SK-N-SH treated with all-trans-retinoic acid at 6 μM for 48 hours (cell line): ENCODE data around the gene CFAP299.

Source experiments
- ATAC-seq: fragments of 200-7000 bp; cut with Tn5 transposase; 3 replicates; pipeline ENCODE4 v1.9.1; 2020; ENCODE audit warnings: mild to moderate bottlenecking, moderate library complexity
- ARNTL ChIP-seq: fragments of 450-650 bp; formaldehyde crosslinking; IDR thresholded peaks from 2 replicates; pipeline ENCODE4 v1.5.0; 2020; ENCODE audit warnings: low read depth, mild to moderate bottlenecking, moderate library complexity, borderline replicate concordance
- CSDC2 ChIP-seq: fragments of 250-450 bp; sonication (Bioruptor Pico); IDR thresholded peaks from 2 replicates; pipeline ENCODE4 v1.5.0; 2020; ENCODE audit warnings: mild to moderate bottlenecking, moderate library complexity
- ESRRG ChIP-seq: fragments of 250-450 bp; sonication (Bioruptor Pico); IDR thresholded peaks from 2 replicates; pipeline ENCODE4 v1.6.1; 2021; ENCODE audit warnings: mild to moderate bottlenecking
- GLIS3 ChIP-seq: fragments of 250-450 bp; sonication (Bioruptor Pico); IDR thresholded peaks from 2 replicates; pipeline ENCODE4 v1.5.0; 2020; ENCODE audit warnings: mild to moderate bottlenecking, moderate library complexity
- ISL1 ChIP-seq: fragments of 250-450 bp; sonication (Bioruptor Pico); IDR thresholded peaks from 2 replicates; pipeline ENCODE4 v2.1.2; 2022; ENCODE audit warnings: mild to moderate bottlenecking, moderate library complexity
- OSR1 ChIP-seq: fragments of 250-450 bp; sonication (Bioruptor Pico); IDR thresholded peaks from 2 replicates; pipeline ENCODE4 v1.8.0; 2022; ENCODE audit warnings: moderate library complexity, mild to moderate bottlenecking, inconsistent platforms
- PPARA ChIP-seq: fragments of 250-450 bp; sonication (Bioruptor Pico); IDR thresholded peaks from 2 replicates; pipeline ENCODE4 v1.5.0; 2020; ENCODE audit warnings: mild to moderate bottlenecking, borderline replicate concordance
- RARB ChIP-seq: fragments of 250-450 bp; sonication (Bioruptor Pico); IDR thresholded peaks from 2 replicates; pipeline ENCODE4 v1.8.0; 2021; ENCODE audit warnings: mild to moderate bottlenecking, moderate library complexity
- SNAI2 ChIP-seq: fragments of 250-450 bp; sonication (Bioruptor Pico); IDR thresholded peaks from 2 replicates; pipeline ENCODE4 v1.5.0; 2020; ENCODE audit warnings: mild to moderate bottlenecking, moderate library complexity
- TCF4 ChIP-seq: fragments of 250-450 bp; sonication (Bioruptor Pico); IDR thresholded peaks from 2 replicates; pipeline ENCODE4 v1.8.0; 2021; ENCODE audit warnings: mild to moderate bottlenecking, moderate library complexity, borderline replicate concordance
- TOX ChIP-seq: fragments of 250-450 bp; sonication (Bioruptor Pico); IDR thresholded peaks from 2 replicates; pipeline ENCODE4 v1.8.0; 2021; ENCODE audit warnings: mild to moderate bottlenecking, moderate library complexity, borderline replicate concordance
- ZC3H10 ChIP-seq: fragments of 250-450 bp; sonication (Bioruptor Pico); IDR thresholded peaks from 2 replicates; pipeline ENCODE4 v1.5.1; 2021; ENCODE audit warnings: mild to moderate bottlenecking, moderate library complexity
- ZFP3 ChIP-seq: fragments of 250-450 bp; sonication (Bioruptor Pico); IDR thresholded peaks from 2 replicates; pipeline ENCODE4 v1.5.0; 2020; ENCODE audit warnings: mild to moderate bottlenecking, moderate library complexity
- ZFP30 ChIP-seq: fragments of 450-650 bp; formaldehyde crosslinking; IDR thresholded peaks from 2 replicates; pipeline ENCODE4 v1.5.0; 2022; ENCODE audit warnings: mild to moderate bottlenecking, moderate library complexity
- ZNF565 ChIP-seq: fragments of 450-650 bp; formaldehyde crosslinking; conservative IDR thresholded peaks from 2 replicates; pipeline ENCODE4 v1.5.0; 2020; ENCODE audit warnings: low read depth, mild to moderate bottlenecking, moderate library complexity
- ZNF70 ChIP-seq: fragments of 450-650 bp; formaldehyde crosslinking; IDR thresholded peaks from 2 replicates; pipeline ENCODE4 v1.5.0; 2020; ENCODE audit warnings: mild to moderate bottlenecking, moderate library complexity
- ZNF8 ChIP-seq: fragments of 450-650 bp; formaldehyde crosslinking; IDR thresholded peaks from 2 replicates; pipeline ENCODE4 v1.5.0; 2020; ENCODE audit warnings: mild to moderate bottlenecking, moderate library complexity
- TF ChIP-seq, protein P1 (sequence below): fragments of 250-450 bp; sonication (Bioruptor Pico); IDR thresholded peaks from 2 replicates; pipeline ENCODE4 v1.5.1; 2021; ENCODE audit warnings: mild to moderate bottlenecking, moderate library complexity
- TF ChIP-seq, protein P2 (sequence below): fragments of 250-450 bp; sonication (Bioruptor Pico); IDR thresholded peaks from 2 replicates; pipeline ENCODE4 v1.5.0; 2020; ENCODE audit warnings: mild to moderate bottlenecking, moderate library complexity
- TF ChIP-seq, protein P3 (sequence below): fragments of 250-450 bp; sonication (Bioruptor Pico); IDR thresholded peaks from 2 replicates; pipeline ENCODE4 v1.8.0; 2021; ENCODE audit warnings: low read depth, mild to moderate bottlenecking, moderate library complexity, borderline replicate concordance
- TF ChIP-seq, protein P4 (sequence below): fragments of 250-450 bp; sonication (Bioruptor Pico); IDR thresholded peaks from 2 replicates; pipeline ENCODE4 v1.8.0; 2020; ENCODE audit warnings: mild to moderate bottlenecking, moderate library complexity, borderline replicate concordance

Gene CFAP299

DNA sequence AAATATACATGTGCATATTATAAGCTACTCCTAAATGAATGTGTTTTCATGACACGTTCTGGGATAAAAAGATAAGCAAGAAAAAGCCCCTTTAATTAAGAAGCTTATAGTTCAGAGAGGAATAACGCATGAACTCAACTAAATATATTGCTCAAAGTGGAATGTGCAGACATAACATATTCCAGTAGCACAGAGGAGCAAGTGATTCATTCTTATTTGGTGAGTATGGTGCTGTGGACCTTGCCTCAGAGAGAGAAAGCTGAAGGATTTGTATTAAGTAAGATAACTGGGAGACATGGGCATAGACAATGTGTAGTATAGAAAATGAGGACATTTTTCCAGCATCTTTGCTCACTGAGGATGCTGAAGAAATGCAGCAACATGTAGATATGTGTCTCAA is 76.8 kb downstream of the CFAP299 start:
- no peak for ATAC-seq

DNA sequence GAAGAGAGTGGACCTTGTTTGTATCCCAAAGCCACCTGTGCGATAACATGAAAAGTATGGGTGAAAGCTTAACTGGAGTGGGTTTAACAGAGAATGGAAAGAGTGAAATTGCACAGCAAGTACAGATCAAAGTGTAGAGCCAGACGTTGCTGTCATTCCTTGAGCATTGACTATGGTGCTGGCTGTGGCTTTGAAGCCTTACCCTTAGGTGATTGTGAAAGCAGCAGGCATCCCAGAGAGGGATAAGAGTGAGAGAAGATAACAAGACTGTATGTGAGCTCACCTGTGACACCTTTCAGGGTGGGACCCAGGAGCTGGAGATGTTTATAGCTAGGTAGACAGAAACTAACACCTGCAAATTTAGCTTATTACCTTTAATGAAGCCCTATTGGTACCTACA is 77.6 kb downstream of the CFAP299 start:
- TF ChIP-seq OSR1 (CRISPR knock-in tag): no peak
- TF ChIP-seq GLIS3: no peak
- TF ChIP-seq, protein P1, sequence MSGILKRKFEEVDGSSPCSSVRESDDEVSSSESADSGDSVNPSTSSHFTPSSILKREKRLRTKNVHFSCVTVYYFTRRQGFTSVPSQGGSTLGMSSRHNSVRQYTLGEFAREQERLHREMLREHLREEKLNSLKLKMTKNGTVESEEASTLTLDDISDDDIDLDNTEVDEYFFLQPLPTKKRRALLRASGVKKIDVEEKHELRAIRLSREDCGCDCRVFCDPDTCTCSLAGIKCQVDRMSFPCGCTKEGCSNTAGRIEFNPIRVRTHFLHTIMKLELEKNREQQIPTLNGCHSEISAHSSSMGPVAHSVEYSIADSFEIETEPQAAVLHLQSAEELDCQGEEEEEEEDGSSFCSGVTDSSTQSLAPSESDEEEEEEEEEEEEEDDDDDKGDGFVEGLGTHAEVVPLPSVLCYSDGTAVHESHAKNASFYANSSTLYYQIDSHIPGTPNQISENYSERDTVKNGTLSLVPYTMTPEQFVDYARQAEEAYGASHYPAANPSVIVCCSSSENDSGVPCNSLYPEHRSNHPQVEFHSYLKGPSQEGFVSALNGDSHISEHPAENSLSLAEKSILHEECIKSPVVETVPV (CRISPR knock-in tag): no peak
- TF ChIP-seq ZC3H10 (CRISPR knock-in tag): no peak
- no peak for TF ChIP-seq ISL1 (CRISPR knock-in tag)
- no peak for TF ChIP-seq ZFP3 (CRISPR knock-in tag)
- no peak for TF ChIP-seq SNAI2 (CRISPR knock-in tag)
- no peak for TF ChIP-seq ESRRG (CRISPR knock-in tag)
- TF ChIP-seq TOX (CRISPR knock-in tag): no peak
- TF ChIP-seq, all 23 proteins: peak for 0
- no peak for ATAC-seq

More for the DNA sequence above, 76.8 kb downstream of the CFAP299 start:
- no peak for TF ChIP-seq RARB

DNA sequence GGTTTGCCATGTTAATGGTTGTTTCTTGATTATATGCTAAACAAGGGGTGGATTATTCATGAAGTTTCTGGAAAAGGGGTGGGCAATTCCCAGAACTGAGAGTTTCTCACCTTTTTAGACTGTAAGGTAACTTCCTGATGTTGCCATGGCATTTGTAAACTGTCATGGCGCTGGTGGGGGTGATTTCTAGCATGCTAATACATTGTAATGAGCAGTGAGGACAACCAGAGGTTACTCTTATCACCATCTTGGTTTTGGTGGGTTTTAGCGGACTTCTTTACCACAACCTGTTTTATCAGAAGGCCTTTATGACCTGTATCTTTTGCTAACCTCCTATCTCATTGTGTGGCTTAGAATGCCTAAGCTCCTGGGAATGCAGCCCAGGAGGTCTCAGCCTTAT is 81.5 kb downstream of the CFAP299 start:
- ATAC-seq: no peak
- TF ChIP-seq ISL1 (CRISPR knock-in tag): no peak
- no peak for TF ChIP-seq GLIS3
- no peak for TF ChIP-seq ZNF8 (CRISPR knock-in tag)
- no peak for TF ChIP-seq ZNF70
- no peak for TF ChIP-seq CSDC2
- no peak for TF ChIP-seq ZNF565
- no peak for TF ChIP-seq PPARA (CRISPR knock-in tag)
- TF ChIP-seq ESRRG (CRISPR knock-in tag): no peak
- no peak for TF ChIP-seq OSR1 (CRISPR knock-in tag)
- no peak for TF ChIP-seq TOX (CRISPR knock-in tag)
- no peak for TF ChIP-seq ARNTL (CRISPR knock-in tag)
- no peak for TF ChIP-seq ZFP30
- TF ChIP-seq RARB: no peak
- TF ChIP-seq, protein P1 (CRISPR knock-in tag): no peak
- TF ChIP-seq, protein P2, sequence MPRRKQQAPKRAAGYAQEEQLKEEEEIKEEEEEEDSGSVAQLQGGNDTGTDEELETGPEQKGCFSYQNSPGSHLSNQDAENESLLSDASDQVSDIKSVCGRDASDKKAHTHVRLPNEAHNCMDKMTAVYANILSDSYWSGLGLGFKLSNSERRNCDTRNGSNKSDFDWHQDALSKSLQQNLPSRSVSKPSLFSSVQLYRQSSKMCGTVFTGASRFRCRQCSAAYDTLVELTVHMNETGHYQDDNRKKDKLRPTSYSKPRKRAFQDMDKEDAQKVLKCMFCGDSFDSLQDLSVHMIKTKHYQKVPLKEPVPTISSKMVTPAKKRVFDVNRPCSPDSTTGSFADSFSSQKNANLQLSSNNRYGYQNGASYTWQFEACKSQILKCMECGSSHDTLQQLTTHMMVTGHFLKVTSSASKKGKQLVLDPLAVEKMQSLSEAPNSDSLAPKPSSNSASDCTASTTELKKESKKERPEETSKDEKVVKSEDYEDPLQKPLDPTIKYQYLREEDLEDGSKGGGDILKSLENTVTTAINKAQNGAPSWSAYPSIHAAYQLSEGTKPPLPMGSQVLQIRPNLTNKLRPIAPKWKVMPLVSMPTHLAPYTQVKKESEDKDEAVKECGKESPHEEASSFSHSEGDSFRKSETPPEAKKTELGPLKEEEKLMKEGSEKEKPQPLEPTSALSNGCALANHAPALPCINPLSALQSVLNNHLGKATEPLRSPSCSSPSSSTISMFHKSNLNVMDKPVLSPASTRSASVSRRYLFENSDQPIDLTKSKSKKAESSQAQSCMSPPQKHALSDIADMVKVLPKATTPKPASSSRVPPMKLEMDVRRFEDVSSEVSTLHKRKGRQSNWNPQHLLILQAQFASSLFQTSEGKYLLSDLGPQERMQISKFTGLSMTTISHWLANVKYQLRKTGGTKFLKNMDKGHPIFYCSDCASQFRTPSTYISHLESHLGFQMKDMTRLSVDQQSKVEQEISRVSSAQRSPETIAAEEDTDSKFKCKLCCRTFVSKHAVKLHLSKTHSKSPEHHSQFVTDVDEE: no peak
- TF ChIP-seq TCF4 (CRISPR knock-in tag): no peak
- TF ChIP-seq ZC3H10 (CRISPR knock-in tag): no peak
- TF ChIP-seq, protein P3, sequence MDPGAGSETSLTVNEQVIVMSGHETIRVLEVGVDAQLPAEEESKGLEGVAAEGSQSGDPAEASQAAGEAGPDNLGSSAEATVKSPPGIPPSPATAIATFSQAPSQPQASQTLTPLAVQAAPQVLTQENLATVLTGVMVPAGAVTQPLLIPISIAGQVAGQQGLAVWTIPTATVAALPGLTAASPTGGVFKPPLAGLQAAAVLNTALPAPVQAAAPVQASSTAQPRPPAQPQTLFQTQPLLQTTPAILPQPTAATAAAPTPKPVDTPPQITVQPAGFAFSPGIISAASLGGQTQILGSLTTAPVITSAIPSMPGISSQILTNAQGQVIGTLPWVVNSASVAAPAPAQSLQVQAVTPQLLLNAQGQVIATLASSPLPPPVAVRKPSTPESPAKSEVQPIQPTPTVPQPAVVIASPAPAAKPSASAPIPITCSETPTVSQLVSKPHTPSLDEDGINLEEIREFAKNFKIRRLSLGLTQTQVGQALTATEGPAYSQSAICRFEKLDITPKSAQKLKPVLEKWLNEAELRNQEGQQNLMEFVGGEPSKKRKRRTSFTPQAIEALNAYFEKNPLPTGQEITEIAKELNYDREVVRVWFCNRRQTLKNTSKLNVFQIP (CRISPR knock-in tag): no peak
- TF ChIP-seq ZFP3 (CRISPR knock-in tag): no peak
- TF ChIP-seq, protein P4, sequence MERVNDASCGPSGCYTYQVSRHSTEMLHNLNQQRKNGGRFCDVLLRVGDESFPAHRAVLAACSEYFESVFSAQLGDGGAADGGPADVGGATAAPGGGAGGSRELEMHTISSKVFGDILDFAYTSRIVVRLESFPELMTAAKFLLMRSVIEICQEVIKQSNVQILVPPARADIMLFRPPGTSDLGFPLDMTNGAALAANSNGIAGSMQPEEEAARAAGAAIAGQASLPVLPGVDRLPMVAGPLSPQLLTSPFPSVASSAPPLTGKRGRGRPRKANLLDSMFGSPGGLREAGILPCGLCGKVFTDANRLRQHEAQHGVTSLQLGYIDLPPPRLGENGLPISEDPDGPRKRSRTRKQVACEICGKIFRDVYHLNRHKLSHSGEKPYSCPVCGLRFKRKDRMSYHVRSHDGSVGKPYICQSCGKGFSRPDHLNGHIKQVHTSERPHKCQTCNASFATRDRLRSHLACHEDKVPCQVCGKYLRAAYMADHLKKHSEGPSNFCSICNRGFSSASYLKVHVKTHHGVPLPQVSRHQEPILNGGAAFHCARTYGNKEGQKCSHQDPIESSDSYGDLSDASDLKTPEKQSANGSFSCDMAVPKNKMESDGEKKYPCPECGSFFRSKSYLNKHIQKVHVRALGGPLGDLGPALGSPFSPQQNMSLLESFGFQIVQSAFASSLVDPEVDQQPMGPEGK (CRISPR knock-in tag): no peak
